HG02588 (cell line): ENCODE results near the gene PSEN1.

ENCODE experiments used
- ATAC-seq: cut with Tn5 transposase; IDR thresholded peaks from one replicate; pipeline ENCODE4 v1.9.1; 2021; ENCODE audit warnings: mild to moderate bottlenecking, moderate library complexity; ENCODE audit not compliant: unreplicated experiment

The PSEN1 gene

GRCh38 chr14:73237786-73238423 lies 101.6 kb downstream of the PSEN1 start:
- ATAC-seq: no peak

DNA sequence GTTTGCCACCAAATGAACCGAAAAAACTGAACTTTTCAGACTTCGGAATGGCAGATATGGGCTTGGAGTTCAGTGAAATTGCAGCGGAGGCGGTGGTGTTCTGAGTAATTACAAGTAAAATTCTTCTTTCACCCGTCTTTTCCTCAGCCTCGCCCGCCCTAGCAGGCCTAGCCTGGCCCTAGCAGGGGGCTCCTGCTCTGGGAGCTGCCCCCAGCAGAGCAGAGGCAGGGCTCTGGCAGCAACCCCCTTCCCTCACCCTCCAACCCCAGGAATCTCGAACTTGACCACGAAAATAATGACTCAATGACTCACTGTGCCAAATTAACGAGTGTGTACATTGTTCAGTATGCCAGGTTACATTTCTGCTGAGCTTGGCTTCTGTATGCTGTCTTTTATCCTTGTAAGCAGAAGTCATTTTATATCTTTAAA lies 102.1 kb downstream of the PSEN1 start:
- ATAC-seq: no peak

GRCh38 chr14:73238941-73239340 lies 102.6 kb downstream of the PSEN1 start:
- ATAC-seq: no peak

- no peak for ATAC-seq
These were observed 103.3 kb downstream of the PSEN1 start for GRCh38 chr14:73239393-73240241.

DNA sequence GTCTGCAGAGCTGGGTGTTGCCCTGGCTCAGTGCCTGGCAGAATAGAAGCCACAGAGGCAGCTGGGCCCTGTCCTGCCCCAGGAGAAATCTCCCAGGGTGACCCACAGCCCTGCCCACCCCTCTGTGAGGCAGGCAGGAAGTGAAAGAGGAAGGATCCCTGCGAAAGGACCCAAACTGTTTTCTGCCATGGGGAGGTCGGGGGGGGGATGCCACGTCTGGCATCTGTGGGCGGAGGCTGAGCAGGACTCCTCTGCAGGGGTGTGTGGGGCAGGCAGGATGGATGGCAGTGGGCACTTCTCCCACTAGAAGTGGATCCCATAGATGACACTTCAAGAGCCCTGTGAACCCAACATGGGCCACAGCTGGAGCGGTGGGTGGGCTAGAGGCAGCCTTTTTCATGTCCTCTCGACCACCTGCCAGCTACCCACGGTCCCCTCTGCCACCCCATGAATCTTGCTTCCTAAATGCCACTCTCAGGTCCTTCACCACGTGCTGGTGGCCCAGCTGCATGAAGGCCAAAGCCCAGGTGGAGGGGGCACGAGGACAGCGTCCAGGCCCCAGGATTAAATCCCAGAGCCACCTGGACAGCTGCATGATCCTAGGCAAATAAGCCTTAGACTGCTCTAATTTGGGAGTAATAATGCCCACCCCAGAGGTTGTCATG lies 104.6 kb downstream of the PSEN1 start:
- no peak for ATAC-seq

DNA sequence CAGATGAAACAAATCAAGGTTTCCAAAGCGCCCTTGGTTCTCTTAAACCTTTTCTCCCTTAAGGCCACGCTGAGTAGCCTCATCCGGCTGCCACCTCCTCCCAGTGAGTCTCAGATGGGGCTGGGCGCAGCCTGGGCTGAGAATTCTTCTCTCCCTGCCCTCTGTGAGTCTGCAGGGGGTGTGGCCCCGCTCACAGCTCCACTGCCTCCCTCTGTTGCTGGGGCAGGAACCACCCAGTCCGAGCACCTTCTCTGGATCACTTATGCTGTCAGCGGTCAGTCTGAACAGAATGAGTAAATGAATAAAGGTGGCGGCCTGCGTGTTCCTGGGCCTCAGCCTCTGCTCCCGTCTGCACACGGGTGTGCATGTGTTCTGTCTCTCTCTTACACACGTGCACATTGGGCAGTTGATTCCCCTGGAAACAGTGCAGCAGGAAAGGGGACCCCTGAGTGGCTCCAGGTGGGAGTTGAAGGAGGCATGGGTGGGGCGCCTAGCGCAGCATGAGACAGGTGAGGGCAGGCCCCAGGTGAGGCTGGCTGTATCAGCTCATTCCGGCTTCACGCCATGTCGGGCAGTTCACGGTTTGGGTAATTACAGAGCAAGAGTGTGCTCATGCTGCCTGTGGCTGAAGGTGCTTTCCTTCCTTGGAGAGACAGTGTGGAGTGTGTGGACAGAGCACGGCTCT lies 105.3 kb downstream of the PSEN1 start:
- no peak for ATAC-seq

- no peak for ATAC-seq
These were observed 106.1 kb downstream of the PSEN1 start for GRCh38 chr14:73242357-73242901.

- ATAC-seq: no peak
These were observed 107.0 kb downstream of the PSEN1 start for GRCh38 chr14:73243341-73243740.

DNA sequence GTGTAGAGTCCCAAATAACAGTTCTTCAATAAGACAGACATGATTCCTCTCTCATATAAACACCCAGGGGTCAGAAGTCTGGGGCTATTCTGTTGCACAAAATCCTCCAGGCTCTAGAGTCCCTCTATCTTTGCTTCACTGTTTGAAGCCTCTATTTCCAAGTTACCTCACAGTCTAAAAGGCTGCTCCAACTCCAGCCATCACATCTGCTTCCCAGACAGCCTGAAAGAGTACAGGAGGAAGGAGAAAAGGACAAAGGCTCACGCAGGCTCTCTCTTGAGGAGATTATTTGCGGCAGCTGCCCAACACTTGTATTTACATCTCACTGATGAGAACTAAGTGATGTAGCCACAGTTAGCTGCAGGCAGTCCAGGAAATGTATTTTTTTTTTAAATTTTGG lies 107.4 kb downstream of the PSEN1 start:
- ATAC-seq: no peak

GRCh38 chr14:73244541-73245290 lies 108.4 kb downstream of the PSEN1 start:
- ATAC-seq: no peak

GRCh38 chr14:73245480-73246325 lies 109.4 kb downstream of the PSEN1 start:
- ATAC-seq: peak; percentile 53

DNA sequence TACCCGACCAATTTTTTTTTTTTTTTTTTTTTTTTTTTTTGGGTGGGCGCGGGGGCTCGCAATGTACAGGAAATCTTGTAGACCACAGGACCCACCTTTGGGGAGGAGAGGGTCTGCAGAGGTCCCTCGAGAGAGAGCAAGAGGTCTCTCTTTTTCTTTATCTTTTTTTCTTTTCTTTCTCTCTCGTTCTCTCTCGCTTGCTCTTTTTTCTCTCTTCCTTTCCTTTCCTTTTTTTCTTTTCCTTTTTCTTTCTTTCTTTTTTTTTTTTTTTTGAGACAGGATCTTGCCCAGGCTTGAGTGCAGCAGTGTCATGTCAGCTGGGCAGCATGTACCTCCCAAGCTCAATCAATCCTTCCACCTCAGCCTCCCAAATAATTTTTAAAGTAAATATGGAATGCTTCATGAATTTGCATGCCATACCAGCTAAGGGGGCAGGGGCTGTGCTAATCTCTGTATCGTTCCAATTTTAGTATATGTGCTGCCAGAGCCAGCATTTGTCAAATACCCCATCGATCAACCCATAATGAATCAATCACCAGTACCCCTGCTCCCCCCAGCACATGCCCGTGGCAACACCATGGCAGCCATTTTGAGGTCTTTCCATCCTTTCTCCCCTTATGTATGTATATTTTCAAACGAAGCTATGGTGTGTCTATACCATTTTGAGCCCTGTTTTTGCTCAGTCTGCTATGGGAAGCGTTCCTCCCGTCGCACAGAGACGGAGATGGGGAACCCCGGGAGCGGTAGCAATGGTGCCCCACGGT lies 110.3 kb downstream of the PSEN1 start:
- no peak for ATAC-seq

GRCh38 chr14:73248108-73248868 lies 112.0 kb downstream of the PSEN1 start:
- no peak for ATAC-seq

- ATAC-seq: no peak
These were observed 112.8 kb downstream of the PSEN1 start for GRCh38 chr14:73249108-73249507.

DNA sequence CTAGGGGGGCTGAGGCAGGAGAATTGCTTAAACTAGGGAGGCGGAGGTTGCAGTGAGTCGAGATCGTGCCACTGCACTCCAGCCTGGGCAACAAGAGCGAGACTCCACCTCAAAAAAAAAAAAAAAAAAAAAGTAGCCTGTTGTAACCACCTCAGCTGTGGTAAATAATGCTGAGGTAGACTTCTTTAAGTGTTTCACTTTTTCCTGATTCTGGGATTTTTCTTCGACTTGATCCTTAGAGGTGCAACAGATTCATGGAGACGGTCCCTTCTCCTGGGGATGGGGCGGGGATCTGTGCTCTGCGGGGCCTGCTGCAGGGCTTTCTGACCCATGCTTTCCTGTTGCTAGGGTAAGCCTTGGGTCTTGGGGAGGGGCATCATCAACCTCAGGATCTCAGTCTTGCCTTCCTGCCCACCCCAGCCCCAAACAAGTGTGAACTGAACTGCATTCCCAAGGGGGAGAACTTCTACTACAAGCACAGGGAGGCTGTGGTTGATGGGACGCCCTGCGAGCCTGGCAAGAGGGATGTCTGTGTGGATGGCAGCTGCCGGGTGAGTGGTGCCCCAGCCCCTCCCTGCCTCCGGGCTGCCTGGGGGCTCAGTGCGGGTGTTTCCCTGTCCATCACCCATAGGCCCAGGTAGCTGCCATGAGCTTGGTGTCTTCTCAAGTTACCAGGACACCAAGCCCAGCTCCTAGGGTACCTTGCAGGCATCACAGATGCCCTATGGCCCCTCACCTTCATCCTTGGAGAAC lies 113.4 kb downstream of the PSEN1 start:
- no peak for ATAC-seq

DNA sequence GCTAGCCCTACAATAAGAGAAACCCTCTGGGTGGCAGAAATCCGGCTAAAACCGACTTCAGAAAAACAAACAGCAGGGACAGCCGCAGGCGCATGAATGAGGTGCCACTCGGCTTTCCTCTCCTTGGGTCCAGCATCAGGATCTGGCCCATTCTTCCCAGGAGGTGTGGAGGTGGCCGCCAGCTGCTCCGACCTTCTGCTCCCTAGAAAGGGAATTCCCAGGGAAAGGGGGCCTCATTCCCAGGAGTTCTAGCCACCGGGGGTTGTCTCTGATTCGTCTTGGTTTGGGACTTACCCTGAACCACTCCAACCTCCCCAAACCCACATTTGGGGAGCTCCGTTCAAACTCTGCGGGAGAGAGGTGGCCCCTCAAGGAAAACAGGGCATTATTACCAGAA lies 114.0 kb downstream of the PSEN1 start:
- ATAC-seq: no peak
